ACHN (cell line): ENCODE measurements around the gene RTP5.
"Not testable (repeated sequence)": the region's sequence is repeated elsewhere in the genome, so short reads cannot be mapped to it uniquely, and the experiment has no call there.

Experiments
- DNase-seq: peaks from one replicate; pipeline ENCODE4 v3.0.0-alpha.2; 2015
- in situ Hi-C: cut with HindIII; loops from 2 replicates; pipeline ENCODE4 v1.10.0; 2017; ENCODE audit warnings: low sequenced_read_pairs, low pct_ligation_motif_present, low pct_unique_long_range_greater_than_20kb

Gene RTP5

DNA sequence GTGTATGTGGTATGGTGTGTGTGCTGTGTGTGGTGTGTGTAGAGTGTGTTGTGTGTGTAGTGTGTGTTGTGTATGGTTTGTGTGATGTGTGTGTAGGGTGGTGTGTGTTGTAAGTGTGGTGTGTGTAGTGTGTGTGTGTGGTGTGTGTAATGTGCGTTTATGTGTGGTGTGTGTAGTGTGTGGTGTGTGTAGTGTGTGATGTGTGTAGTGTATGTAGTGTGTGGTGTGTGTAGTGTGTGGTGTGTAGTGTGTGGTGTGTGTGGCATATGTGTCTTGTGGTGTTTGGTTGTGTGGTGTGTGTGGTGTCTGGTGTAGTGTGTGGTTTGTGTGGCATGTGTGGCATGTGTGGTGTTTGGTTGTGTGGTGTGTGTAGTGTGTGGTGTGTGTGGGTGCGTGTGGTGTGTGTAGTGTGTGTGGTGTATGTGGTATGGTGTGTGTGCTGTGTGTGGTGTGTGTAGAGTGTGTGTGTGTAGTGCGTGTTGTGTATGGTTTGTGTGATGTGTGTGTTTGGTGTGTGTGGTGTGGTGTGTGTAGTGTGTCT, 4.0 kb upstream of the RTP5 start:
- in situ Hi-C loops = no loop called here
- no peak for DNase-seq

DNA sequence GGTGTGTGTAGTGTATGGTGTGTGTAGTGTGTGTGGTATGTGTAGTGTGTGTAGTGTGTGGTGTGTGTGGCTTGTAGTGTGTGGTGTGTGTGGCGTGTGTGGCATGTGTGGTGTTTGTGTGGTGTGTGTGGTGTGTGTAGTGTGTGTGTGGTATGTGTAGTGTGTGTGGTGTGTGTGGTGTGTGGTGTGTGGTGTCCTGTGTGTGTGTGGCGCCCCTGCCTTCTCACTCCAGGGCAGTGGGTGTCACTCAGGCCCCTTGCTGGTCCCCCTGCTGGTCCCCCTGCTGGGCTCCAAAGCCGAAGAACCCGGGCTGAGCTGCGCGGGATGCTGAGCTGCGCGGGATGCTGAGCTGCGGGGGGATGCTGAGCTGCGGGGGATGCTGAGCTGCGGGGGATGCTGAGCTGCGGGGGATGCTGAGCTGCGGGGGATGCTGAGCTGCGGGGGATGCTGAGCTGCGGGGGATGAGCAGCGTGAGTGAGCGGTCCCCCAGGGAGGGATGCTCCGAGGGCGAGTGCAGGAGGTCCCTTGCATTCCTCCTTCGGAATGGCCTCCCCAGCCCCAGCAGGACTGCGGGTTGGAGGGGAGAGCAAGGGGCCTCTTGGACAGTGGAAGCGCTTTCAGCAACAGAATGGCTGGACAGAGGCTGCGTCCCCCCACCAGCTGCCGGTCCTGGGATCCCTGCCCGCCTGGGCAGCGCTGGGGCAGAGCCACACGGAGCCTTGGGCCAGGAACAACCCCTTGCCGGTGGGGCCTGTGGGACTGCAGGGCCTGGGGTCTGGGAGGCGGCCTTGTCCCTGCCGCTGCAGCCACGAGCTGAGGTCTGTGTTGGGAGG, 3.4 kb upstream of the RTP5 start:
- DNase-seq = peak; percentile 14
- in situ Hi-C loops = no loop called here

DNA sequence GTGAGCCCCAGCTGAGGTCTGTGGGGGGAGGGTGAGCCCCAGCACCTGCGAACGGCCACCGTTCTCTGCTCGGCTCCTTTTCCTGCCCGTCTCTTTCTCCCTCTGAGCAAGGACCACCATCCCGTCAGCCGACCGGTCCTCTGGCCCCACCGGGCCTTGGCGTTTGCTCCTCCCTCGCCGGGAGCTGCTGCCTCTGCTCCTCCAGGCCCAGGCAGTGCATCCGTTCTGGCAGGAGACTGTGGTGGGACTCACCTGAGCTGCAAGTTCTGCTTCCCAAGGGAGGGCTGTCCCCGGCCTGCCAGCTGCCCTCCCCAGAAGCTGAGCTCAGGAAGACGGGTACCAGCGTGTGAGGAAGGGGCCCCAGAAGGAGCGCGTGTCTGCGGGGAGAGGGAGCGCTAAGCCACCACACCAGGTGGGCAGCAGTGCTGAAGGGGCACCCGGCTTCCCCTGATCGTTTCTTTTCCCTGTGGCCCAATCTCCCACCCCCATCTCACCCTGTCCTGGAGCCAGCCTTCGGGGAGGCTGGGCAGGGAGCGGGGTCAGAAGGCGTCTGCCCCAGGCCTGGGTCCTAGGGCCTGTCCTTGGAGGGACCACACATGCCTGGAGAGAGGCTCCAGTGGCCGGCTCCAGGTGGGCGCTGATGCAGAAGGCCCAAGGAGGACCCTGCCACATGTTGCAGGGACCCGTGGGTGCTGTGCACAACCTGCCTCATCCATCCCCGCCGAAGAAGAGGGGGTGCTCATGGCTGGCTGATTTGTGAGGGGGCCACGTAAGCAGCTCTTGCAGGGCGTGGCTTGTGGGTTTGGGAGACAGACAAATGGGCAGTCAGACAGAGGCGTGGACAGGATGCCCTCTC, 2.5 kb upstream of the RTP5 start:
- in situ Hi-C loops = no loop called here
- DNase-seq = no peak

DNA sequence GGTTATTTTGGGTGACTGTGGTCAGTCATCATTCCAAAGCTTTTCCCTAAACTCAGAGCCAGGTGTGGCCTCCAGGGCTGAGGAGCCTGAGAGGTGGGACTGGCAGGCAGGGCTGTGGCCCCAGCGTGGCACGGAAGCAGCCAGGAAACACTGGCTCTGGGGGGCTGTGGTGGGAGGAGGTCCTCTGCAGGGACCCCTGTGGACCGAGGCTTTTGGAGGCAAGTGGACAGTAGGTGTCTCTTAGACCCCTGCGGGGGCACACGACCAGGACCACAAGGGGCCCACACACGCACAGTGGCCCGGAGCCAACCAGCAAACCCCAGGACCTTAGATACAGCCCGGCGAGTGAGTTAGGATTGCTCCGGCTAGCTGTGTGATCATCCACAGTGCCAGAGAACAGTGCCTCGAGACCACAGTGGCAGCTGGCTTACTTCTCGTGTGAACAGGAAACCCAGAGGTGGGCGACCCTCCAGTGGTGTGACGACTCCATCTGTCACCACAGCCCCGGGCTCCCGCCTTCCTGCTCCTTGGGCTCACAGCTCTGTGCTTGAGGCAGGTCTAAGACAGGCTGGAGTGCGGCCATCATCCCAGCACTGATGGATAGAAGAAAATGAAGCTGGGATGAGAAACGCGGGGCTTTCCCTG, 1.6 kb upstream of the RTP5 start:
- DNase-seq = no peak
- in situ Hi-C loops = no loop called here

DNA sequence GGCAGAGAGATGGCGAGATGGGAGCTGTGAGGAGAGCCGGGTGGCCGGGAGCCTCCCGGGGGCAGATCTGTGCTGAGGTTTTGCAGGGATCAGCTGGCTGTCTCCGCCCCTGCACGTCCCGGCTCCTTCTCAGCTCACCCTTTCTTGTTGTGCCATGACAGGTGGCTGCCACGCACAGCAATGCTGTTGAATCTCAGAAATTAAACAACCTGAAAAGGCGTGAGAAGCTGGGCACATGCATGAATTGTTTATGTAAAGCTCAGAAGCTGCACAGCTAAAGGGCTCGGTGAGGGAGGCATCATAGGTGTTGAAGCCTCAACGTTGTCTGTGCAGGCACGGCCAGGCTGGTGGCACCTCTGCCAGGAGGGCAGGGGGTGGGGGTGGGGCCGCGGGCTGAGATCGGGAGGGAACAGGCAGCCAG, 858 bp upstream of the RTP5 start:
- in situ Hi-C loops = no loop called here
- no peak for DNase-seq

DNA sequence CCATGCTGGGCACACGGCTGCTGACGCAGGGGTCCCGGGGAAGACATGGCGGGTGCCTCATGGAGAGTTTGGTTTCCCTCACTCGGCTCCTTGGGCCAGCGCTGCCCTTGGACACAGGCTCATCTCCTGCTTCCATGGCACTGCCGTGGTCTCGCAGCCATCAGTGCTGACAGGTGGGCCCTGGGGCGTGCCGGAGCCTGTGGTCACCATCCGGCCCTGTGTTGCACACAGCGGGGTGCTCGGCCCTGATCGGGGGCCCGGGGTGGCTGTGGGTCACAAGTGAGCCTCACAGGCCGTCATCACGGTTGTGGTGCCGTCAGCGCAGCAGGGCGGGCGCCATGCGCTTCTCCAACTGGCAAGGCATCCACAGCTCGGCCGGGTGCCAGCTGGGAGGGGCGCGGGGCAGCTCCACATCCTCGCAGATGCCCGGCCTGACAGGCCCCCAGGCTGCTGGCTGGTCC, 582 bp downstream of the RTP5 start:
- in situ Hi-C loops = no loop called here

DNA sequence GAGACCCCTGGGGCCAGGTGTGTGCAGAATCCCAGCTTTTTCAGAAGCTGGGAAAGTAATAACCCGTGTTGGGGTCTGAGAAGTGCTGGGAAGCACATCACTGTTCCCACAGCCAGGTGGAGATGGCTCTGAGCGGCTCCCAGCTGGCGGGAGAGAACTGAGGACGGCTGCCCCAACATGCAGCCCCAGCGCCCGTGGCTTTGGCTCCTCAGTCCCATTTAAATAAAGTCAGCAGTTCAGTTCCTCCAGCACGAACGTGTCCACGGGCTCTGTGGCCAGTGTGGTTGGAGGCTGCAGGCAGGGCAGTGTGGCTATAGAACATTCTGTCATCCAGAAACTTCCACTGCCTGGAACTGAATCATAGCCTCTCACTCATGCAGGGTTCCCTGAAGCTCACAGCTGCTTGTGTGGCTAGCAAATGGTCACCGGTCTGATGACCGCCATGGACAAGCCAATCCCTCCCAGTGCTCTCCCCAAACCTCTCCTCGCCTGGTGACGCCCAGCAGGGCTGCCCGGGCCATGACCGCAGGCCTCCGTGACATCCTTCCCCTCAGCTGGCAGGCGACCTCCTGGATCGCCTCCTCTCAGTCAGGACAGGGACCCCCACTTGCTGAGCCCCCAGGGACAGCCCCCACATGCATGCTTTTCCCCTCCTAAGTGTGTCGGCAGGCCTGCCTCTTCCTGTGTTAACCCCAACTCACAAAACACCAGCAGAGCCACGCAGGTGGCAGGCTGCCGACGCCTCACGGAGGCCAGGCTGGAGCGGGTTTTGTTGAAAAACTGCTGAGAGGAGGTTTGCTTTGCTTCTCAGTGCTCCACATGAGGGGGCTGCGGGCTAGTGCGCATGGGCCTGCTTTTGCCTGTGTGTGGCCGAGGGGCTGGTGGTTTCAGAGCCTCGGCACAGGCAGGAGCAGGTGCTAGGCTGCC, 1.3 kb downstream of the RTP5 start:
- DNase-seq = no peak
- in situ Hi-C loops = no loop called here

More for the DNA sequence above, 582 bp downstream of the RTP5 start:
- no peak for DNase-seq

DNA sequence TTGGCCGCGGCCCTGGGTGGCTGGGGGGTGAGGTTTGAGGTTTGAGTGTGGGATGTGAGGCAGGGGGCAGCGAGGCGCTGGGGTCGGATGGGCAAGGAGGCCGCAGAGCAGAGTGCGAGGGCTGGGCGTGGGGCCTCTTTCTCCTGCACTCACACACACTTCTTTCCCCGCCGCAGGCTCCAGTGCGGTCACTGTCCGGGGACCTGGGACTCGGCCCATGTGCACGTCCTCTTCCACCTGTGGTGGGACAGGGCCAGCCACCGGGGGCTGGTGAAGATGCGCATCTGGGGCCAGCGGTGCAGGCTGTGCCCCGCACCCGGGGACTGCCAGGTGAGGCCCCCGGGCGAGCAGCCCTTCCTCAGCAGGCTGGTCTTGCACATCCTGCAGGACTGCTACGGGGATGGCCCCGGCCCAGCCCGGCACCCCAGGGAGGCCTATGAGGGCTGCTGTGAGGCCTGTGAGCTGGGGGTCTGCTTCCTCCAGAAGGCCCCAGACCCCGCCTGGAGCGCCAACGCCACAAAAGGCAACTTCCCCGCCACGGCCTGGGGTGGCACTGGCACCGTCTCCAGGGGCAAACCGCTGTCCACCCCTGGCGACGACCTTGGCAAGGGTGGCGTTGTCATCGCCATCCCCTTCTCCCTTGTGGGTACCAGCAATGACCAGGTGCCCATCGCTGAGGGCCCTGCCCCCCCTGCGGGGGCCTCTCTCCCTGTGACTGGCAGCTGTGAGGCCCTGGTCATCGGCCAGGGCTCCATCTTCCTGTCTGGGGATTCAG, 2.2 kb downstream of the RTP5 start:
- DNase-seq = no peak
- in situ Hi-C loops = no loop called here

DNA sequence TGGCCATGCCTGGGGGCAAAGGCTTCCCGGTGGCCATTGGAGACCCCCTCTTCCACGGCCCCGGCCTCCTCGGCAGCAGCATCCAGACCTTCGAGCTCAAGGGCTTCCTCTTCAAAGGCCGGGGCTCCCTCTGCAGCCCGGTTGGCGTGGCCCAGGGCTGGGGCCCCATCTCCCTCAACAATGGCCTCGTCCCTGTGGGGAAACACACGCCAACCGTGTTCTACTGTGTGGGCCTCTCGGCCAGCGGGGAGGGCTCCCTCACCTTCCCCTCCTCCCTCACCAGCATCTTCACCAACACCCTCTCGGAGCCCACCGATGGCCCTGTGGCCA, 2.7 kb downstream of the RTP5 start:
- in situ Hi-C loops = no loop called here

DNA sequence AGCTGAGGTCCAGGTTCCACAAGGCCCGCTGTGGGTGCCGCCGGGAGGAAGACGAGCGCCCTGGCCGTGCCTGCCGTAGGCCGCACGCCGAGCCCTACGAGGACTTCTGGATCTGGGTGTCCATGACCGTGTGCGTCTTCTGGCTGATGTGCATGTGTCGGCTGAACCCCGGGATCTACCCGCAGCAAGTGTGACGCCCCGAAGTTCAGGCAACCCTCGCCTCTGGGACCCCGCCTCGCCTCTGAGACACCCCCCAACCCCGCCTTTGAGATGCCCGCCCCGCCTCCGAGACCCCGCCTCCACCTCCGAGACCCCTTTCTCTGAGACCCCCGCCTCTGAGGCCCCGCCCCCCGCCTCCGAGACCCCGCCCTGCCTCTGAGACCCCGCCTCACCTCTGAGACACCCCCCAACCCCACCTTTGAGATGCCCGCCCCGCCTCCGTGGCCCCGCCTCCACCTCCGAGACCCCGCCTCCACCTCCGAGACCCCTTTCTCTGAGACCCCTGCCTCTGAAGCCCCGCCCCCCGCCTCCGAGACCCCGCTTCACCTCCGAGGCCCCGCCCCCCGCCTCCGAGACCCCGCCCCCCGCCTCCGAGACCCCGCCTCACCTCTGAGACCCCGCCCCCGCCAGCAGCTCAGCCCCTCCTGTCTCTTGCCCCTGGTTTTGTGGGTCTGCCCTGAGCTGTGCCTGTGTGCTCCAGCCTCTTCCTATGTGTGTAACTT, 3.7 kb downstream of the RTP5 start:
- in situ Hi-C loops = no loop called here

More for the DNA sequence above, 2.7 kb downstream of the RTP5 start:
- no peak for DNase-seq

DNA sequence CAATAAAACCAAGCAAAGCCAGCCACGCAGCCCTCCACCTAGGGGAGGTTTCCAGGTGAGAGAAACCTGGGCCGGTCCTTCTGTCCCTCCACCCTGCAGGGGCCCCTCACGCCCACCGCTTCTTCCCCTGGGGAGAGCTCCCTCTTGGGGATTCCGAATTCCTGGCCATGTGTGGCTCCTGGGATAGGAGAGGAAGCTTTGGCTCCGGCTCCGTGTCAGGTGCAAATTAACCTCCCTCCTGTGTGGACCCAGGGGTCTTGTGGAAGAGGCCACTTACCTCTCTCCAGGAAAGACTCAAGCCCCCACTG, 4.2 kb downstream of the RTP5 start:
- in situ Hi-C loops = no loop called here
- no peak for DNase-seq

More for the DNA sequence above, 3.7 kb downstream of the RTP5 start:
- DNase-seq = no peak

DNA sequence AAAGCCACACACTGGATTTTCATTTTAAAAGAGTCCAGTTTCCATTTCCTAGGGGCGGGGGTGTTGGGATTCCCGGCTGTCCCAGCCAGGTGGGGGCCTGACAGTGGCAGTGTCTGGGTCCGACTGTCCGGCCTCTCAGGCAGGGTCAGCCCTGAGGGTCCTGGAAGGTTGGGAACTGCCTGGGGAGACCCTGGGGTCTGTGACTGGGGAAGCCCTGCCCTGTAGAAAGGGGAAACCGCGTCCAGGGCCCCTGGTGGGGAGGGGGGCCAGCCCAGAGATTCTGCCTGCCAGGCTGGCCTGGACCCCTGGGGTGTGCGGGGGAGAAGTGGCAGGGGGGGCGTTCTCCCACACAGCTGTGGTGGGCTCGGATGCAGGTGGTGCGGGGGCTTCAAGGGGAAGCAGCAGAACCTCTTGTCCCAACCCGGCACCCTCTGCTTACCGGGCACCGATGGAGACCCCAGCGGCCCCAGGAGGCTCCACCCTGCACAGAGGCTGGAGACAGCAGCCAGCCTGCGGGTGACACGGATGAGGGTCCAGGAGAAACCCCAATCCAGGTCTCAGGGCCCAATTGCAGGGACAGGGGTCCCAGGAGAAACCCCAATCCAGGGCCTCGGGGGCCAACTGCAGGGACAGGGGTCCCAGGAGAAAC, 4.9 kb downstream of the RTP5 start:
- in situ Hi-C loops = no loop called here
- no peak for DNase-seq

DNA sequence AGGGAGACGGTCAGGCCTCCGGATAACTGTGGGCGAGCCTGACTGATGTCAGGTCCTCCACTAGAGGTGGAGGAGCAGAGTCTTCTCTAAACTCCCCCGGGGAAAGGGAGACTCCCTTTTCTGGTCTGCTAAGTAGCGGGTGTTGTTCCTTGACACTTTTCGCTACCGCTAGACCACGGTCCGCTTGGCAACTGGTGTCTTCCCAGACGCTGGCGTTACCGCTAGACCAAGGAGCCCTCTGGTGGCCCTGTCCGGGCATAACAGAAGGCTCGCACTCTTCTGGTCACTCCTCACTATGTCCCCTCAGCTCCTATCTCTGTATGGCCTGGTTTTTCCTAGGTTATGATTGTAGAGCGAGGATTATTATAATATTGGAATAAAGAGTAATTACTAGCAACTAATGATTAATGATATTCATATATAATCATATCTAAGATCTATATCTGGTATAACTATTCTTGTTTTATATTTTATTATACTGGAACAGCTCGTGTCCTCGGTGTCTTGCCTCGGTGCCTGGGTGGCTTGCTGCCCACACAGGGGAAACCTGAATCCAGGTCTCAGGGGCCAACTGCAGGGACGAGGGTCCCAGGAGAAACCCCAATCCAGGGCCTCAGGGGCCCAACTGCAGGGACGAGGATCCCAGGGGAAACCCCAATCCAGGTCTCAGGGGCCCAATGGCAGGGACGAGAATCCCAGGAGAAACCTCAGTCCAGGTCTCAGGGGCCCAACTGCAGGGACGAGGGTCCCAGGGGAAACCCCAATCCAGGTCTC, 6.4 kb downstream of the RTP5 start:
- peak; percentile 54 for DNase-seq
- in situ Hi-C loops = not testable (repeated sequence)

DNA sequence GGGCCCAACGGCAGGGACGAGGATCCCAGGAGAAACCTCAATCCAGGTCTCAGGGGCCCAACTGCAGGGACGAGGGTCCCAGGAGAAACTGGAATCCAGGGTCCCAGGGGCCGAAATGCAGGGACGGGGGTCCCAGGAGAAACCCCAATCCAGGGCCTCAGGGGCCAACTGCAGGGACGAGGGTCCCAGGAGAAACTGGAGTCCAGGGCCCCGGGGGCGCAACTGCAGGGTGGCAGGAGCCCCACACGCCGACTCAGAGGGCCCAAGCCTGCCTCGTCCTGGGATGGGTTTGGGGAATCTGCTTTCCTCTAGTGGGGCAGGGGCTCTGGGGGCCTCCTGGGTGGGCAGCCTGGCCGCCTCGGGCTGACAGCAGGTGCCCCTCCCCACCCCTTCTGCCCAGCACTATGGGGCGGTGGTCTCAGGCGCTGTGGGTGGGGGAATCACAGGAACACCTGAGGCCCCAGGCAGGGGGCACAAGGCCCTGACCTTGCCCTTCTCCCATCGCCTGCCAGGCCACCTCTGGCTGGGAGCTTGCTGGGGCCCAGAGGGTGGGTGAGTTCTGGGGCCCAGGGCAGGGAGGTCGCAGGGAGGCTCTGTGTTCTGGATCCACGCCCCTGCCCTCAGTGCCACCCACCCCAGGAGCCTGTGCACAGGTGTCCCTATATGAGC, 7.1 kb downstream of the RTP5 start:
- in situ Hi-C loops = no loop called here
- no peak for DNase-seq

DNA sequence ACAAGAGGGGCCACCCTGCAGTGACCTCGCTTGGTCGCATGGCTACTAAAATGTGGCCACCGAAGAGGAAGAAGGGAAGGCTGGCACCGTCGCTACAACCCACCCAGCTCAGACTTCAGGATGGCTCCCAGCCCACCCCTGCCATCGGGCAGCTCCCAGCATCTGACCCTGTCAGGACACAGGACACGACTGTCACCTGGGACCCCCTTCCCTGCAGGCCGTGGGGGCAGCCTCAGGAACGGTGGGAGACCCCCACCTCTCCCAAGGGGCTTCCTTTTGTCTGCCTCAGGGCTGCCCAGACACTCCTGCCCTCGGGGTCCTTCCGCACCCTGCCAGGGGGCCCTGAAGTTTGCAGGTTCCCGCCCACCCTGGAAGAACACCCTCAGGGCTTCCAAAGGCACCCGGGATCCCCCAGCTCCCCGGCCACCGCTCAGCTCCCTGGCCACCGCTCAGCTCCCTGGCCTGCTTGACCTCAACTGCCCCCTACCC, 7.7 kb downstream of the RTP5 start:
- in situ Hi-C loops = no loop called here
- DNase-seq = no peak
